Hepatocyte (in vitro differentiated cells): ENCODE measurements around the gene ROR2. TPM values are rescaled to one million over a fixed set of nuclear protein-coding genes. Genes with fewer than 3 reads are reported as not detected.
A peak's percentile ranks its signal among the peaks of the same experiment; 100 is the strongest.

Experiments
- DNase-seq: peaks from one replicate; pipeline ENCODE4 v3.0.0-alpha.2; 2016; ENCODE audit warnings: low spot score
- H2AFZ ChIP-seq: fragments of 200-600 bp; sonication (generic); 2 replicates; pipeline ENCODE4 v1.6.0; 2016; ENCODE audit warnings: antibody characterized with exemption, mild to moderate bottlenecking
- H3K27ac ChIP-seq: fragments of 200-600 bp; sonication (generic); 2 replicates; pipeline ENCODE4 v1.5.1; 2016; ENCODE audit warnings: mild to moderate bottlenecking
- H3K27me3 ChIP-seq: fragments of 200-600 bp; sonication (generic); 2 replicates; pipeline ENCODE4 v1.6.1; 2016
- H3K36me3 ChIP-seq: fragments of 200-600 bp; sonication (generic); replicated peaks from 2 replicates; pipeline ENCODE4 v1.5.1; 2016; ENCODE audit warnings: low read depth; ENCODE audit not compliant: insufficient read depth
- H3K4me1 ChIP-seq: fragments of 200-600 bp; sonication (generic); 2 replicates; pipeline ENCODE4 v1.5.1; 2016; ENCODE audit warnings: mild to moderate bottlenecking, moderate library complexity; ENCODE audit not compliant: insufficient read depth
- H3K4me2 ChIP-seq: fragments of 200-600 bp; sonication (generic); 2 replicates; pipeline ENCODE4 v1.6.0; 2016
- H3K4me3 ChIP-seq: fragments of 200-600 bp; sonication (generic); 2 replicates; pipeline ENCODE4 v1.5.1; 2016; ENCODE audit warnings: mild to moderate bottlenecking
- H3K79me2 ChIP-seq: fragments of 200-600 bp; sonication (generic); 2 replicates; pipeline ENCODE4 v1.6.0; 2017; ENCODE audit warnings: mild to moderate bottlenecking
- H3K9me2 ChIP-seq: fragments of 200-600 bp; sonication (generic); replicated peaks from 2 replicates; pipeline ENCODE4 v1.6.0; 2017; ENCODE audit warnings: mild to moderate bottlenecking; ENCODE audit not compliant: insufficient read depth
- H3K9me3 ChIP-seq: fragments of 200-600 bp; sonication (generic); 2 replicates; pipeline ENCODE4 v1.5.1; 2016; ENCODE audit warnings: low read depth, mild to moderate bottlenecking
- H4K20me1 ChIP-seq: fragments of 200-600 bp; sonication (generic); 2 replicates; pipeline ENCODE4 v1.6.0; 2016; ENCODE audit warnings: mild to moderate bottlenecking; ENCODE audit not compliant: insufficient read depth, poor library complexity, severe bottlenecking
- EZH2 ChIP-seq: fragments of 200-600 bp; sonication (generic); IDR thresholded peaks from 2 replicates; pipeline ENCODE4 v1.6.1; 2016; ENCODE audit warnings: antibody characterized with exemption, mild to moderate bottlenecking, borderline replicate concordance
- EZH2phosphoT487 ChIP-seq: fragments of 200-600 bp; sonication (generic); IDR thresholded peaks from one replicate; pipeline ENCODE4 v1.6.1; 2018; ENCODE audit warnings: antibody characterized with exemption, mild to moderate bottlenecking, low read depth, moderate library complexity; ENCODE audit not compliant: unreplicated experiment, severe bottlenecking
- WGBS: methylation state at CpG from one replicate; pipeline ENCODE4 v1.1.6; 2016; ENCODE audit warnings: low lambda C conversion rate; ENCODE audit errors: missing lambda C conversion rate; 5-methylcytosine and 5-hydroxymethylcytosine counted together
- polyA plus RNA-seq: library from polyadenylated mRNA; unstranded; fragments of >200 nt; fragmentation: Nextera tagmentation; extraction: Ambion mirVana; gene quantifications from 2 replicates; pipeline ENCODE4 v1.2.1, GENCODE V29; 2016
- total RNA-seq: library from RNA; depleted of rRNA; stranded (reverse); fragments of >200 nt; gene quantifications from 2 replicates; pipeline ENCODE4 v1.2.3, GENCODE V29; 2014
- TF ChIP-seq, protein P1 (sequence below): fragments of 200-600 bp; sonication (generic); IDR thresholded peaks from 2 replicates; pipeline ENCODE4 v1.5.1; 2016; ENCODE audit warnings: antibody characterized with exemption, mild to moderate bottlenecking; ENCODE audit not compliant: poor library complexity

The ROR2 gene
- total and polyA plus RNA-seq, 2 experiments from 2014 or later = 25.6 to 29.5 TPM

GRCh38 chr9:91865041-91865440 lies 85.0 kb downstream of the ROR2 start:
- Histone ChIP-seq H3K9me3 (no peaks in the 10 kb centered on the region), H3K9me2 (no peaks in the 10 kb centered on the region), H3K4me2 (peak overlapping the region; percentile 18), H2AFZ (no peak overlapping the region), H3K4me1 (peaks cover 18% of the 10 kb centered on the region), H3K36me3 (no peaks in the 10 kb centered on the region), H4K20me1 (no peaks in the 10 kb centered on the region), H3K79me2 (peaks cover 90% of the 10 kb centered on the region), H3K27me3 (no peaks in the 10 kb centered on the region), H3K27ac (peak overlapping the region; percentile 1), H3K4me3 (no peak overlapping the region)
- WGBS = 34% methylated on average over 5 of the region's 5 CpGs
- DNase-seq = no peak
- TF ChIP-seq EZH2 = no peak
- no peak for TF ChIP-seq EZH2phosphoT487
- TF ChIP-seq, protein P1, sequence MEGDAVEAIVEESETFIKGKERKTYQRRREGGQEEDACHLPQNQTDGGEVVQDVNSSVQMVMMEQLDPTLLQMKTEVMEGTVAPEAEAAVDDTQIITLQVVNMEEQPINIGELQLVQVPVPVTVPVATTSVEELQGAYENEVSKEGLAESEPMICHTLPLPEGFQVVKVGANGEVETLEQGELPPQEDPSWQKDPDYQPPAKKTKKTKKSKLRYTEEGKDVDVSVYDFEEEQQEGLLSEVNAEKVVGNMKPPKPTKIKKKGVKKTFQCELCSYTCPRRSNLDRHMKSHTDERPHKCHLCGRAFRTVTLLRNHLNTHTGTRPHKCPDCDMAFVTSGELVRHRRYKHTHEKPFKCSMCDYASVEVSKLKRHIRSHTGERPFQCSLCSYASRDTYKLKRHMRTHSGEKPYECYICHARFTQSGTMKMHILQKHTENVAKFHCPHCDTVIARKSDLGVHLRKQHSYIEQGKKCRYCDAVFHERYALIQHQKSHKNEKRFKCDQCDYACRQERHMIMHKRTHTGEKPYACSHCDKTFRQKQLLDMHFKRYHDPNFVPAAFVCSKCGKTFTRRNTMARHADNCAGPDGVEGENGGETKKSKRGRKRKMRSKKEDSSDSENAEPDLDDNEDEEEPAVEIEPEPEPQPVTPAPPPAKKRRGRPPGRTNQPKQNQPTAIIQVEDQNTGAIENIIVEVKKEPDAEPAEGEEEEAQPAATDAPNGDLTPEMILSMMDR = no peak

DNA sequence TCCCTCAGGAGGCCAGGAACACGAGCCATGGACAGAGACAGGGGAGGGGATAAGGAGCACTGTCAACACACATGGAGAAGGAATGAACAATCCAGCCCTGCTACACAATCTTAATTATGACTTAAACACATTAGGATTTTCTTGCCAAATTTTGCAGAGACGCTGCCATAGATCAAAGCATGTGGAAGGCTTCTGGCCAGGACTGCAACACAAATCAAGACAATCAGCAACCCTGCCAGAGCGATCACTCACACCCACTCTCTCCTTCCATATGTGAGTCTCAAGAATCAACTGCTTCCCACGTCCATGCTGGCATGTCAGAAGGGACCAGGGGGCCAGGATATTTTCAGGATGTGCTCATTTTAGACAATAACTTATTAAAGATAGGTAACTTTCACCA lies 85.6 kb downstream of the ROR2 start:
- Histone ChIP-seq H3K36me3 (no peaks in the 10 kb centered on the region), H3K27me3 (no peaks in the 10 kb centered on the region), H3K27ac (peak overlapping the region; percentile 1), H3K9me2 (no peaks in the 10 kb centered on the region), H3K4me3 (no peak overlapping the region), H3K4me2 (no peak overlapping the region), H4K20me1 (no peaks in the 10 kb centered on the region), H3K4me1 (peaks cover 18% of the 10 kb centered on the region), H3K9me3 (no peaks in the 10 kb centered on the region), H3K79me2 (peaks cover 91% of the 10 kb centered on the region), H2AFZ (no peak overlapping the region)
- TF ChIP-seq EZH2 (no peak), EZH2phosphoT487 (no peak)
- TF ChIP-seq, protein P1 = no peak
- WGBS = 72% methylated on average over 4 of the region's 4 CpGs
- no peak for DNase-seq

DNA sequence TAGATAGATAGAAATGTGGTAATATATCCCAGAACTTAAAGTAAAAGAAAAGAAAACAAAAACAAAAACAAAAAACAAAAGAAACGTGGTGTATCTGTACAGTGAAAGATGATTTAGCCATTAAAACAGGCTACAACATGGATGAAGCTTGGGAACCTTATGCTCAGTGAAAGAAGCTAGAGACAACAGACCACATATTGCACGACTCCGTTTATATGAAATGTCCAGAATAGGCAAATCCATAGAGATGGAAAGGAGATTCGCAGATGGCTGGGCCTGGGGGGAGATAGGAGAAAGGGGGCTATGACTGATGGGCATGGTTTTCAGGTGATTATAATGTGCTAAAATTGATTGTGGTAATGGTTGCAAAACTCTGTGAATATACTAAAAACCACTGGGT lies 86.6 kb downstream of the ROR2 start:
- Histone ChIP-seq H3K79me2 (peaks cover 91% of the 10 kb centered on the region), H2AFZ (no peak overlapping the region), H3K9me3 (no peaks in the 10 kb centered on the region), H3K4me3 (no peak overlapping the region), H3K27me3 (no peaks in the 10 kb centered on the region), H3K27ac (no peak overlapping the region), H3K36me3 (no peaks in the 10 kb centered on the region), H3K4me2 (no peak overlapping the region), H3K4me1 (peaks cover 17% of the 10 kb centered on the region), H4K20me1 (no peaks in the 10 kb centered on the region), H3K9me2 (no peaks in the 10 kb centered on the region)
- 91% methylated on average over 4 of the region's 4 CpGs for whole genome bisulfite sequencing
- TF ChIP-seq EZH2phosphoT487 = no peak
- TF ChIP-seq EZH2 = no peak
- TF ChIP-seq, protein P1 = no peak
- no peak for DNase-seq
